K562 (cell line): ENCODE measurements around the gene SERAC1. TPM values are rescaled to one million over a fixed set of nuclear protein-coding genes. Genes with fewer than 3 reads are reported as not detected.
A peak's percentile ranks its signal among the peaks of the same experiment; 100 is the strongest.

ENCODE experiments used
- AFF4 ChIP-seq: sonication (generic); formaldehyde crosslinking; IDR thresholded peaks from 2 replicates; pipeline ENCODE4 v1.8.0; 2023; ENCODE audit warnings: mild to moderate bottlenecking, missing genetic modification reagents
- ERF ChIP-seq: fragments of 450-650 bp; formaldehyde crosslinking; IDR thresholded peaks from 2 replicates; pipeline ENCODE4 v1.4.0; 2020; ENCODE audit warnings: mild to moderate bottlenecking, mixed read lengths
- FOXK2 ChIP-seq, 2 experiments: fragments of 450-650 bp; IDR thresholded peaks in 1 of 2; conservative IDR thresholded peaks in 1 of 2; 2 replicates each; pipeline ENCODE4 v1.6.1; 2016; ENCODE audit warnings: low read depth in 2 of 2, mild to moderate bottlenecking in 1 of 2
- HBP1 ChIP-seq: fragments of 450-650 bp; formaldehyde crosslinking; IDR thresholded peaks from 2 replicates; pipeline ENCODE4 v1.4.0; 2022; ENCODE audit warnings: missing genetic modification characterization
- KAT7 ChIP-seq: sonication (generic); formaldehyde crosslinking; IDR thresholded peaks from 2 replicates; pipeline ENCODE4 v1.8.0; 2022; ENCODE audit warnings: missing genetic modification reagents, mild to moderate bottlenecking, borderline replicate concordance
- NCOA4 ChIP-seq: fragments of 450-650 bp; IDR thresholded peaks from 2 replicates; pipeline ENCODE4 v1.6.1; 2018; ENCODE audit warnings: mild to moderate bottlenecking; ENCODE audit not compliant: partially characterized antibody
- PHF20 ChIP-seq: fragments of 450-650 bp; IDR thresholded peaks from 2 replicates; pipeline ENCODE4 v1.6.1; 2018; ENCODE audit not compliant: partially characterized antibody
- POLR2G ChIP-seq: fragments of 200-400 bp; formaldehyde crosslinking; IDR thresholded peaks from 2 replicates; pipeline ENCODE4 v1.6.1; 2017; ENCODE audit warnings: low read depth, mild to moderate bottlenecking, antibody characterized with exemption, low read length, moderate library complexity
- PTBP1 ChIP-seq: fragments of 200-400 bp; formaldehyde crosslinking; IDR thresholded peaks from 2 replicates; pipeline ENCODE4 v1.6.1; 2017; ENCODE audit warnings: low read depth, low read length
- PTTG1 ChIP-seq: fragments of 450-650 bp; IDR thresholded peaks from 2 replicates; pipeline ENCODE4 v1.6.1; 2016; ENCODE audit warnings: low read depth, mild to moderate bottlenecking, missing genetic modification characterization, missing compliant biosample characterization
- SIN3A ChIP-seq, 2 experiments: fragments of 150-350 bp in 1 of 2; IDR thresholded peaks; 2 replicates each; pipeline ENCODE4 v1.6.1; 2011 to 2016; ENCODE audit warnings: borderline replicate concordance in 2 of 2, low read depth in 2 of 2, low read length in 2 of 2, mild to moderate bottlenecking in 2 of 2, moderate library complexity in 2 of 2; ENCODE audit not compliant: control insufficient read depth in 1 of 2
- TBP ChIP-seq: optimal IDR thresholded peaks from 2 replicates; pipeline ENCODE3; 2011; ENCODE audit warnings: low read depth, low read length, improper control_type of control experiment
- ZFP91 ChIP-seq: sonication (generic); formaldehyde crosslinking; IDR thresholded peaks from 2 replicates; pipeline ENCODE4 v1.8.0; 2022; ENCODE audit warnings: mild to moderate bottlenecking, missing genetic modification reagents
- ZNF23 ChIP-seq: fragments of 250-450 bp; sonication (Bioruptor Pico); IDR thresholded peaks from 2 replicates; pipeline ENCODE4 v1.4.0; 2020; ENCODE audit warnings: mild to moderate bottlenecking
- ZNF592 ChIP-seq: fragments of 450-650 bp; IDR thresholded peaks from 2 replicates; pipeline ENCODE4 v1.6.1; 2017; ENCODE audit warnings: antibody characterized with exemption, mild to moderate bottlenecking
- polyA plus RNA-seq, 8 experiments: library from polyadenylated mRNA; depleted of rRNA in 4 of 8; stranded (reverse) in 5 of 8; unstranded in 3 of 8; fragments of >200 nt; fragmentation: Nextera tagmentation in 2 of 8; fragmentation: Illumina TruSeq in 1 of 8; extraction: Ambion mirVana in 2 of 8; extraction: Trizol in 1 of 8; gene quantifications; 2 replicates each; pipeline versions ENCODE4 v1.2.1 to v1.2.3, GENCODE V29; 2011 to 2014; ENCODE audit warnings: inconsistent platforms in 1 of 8, missing spikeins in 1 of 8
- total RNA-seq, 7 experiments: library from RNA; depleted of rRNA in 6 of 7; stranded (reverse); fragments of >200 nt in 6 of 7; fragmentation: Illumina TruSeq in 2 of 7; extraction: Trizol in 2 of 7; gene quantifications; 2 replicates each; pipeline versions ENCODE4 v1.2.1 to v1.2.3, GENCODE V29; 2011 to 2021; ENCODE audit warnings: low replicate concordance in 1 of 7

Gene SERAC1
- total and polyA plus RNA-seq, 9 of the 15 experiments (the other 6 are each of a cell fraction or from before 2014, with no cell fraction given) = 1.8 to 6.2 (median 2.8) TPM

GRCh38 chr6:158213925-158214674 is 46.0 kb upstream of the SERAC1 start (continued):
- TF ChIP-seq AFF4 (CRISPR knock-in tag) = no peak
- TF ChIP-seq POLR2G = no peak
- TF ChIP-seq ZNF23 = 0 out of 2 replicates have a peak, but pooled peaks have one; percentile 23
- TF ChIP-seq PTTG1 = no peak
- TF ChIP-seq NCOA4 = no peak
- no peak for TF ChIP-seq KAT7
- no peak for TF ChIP-seq ZFP91
- no peak for TF ChIP-seq TBP
- TF ChIP-seq ZNF592 = no peak
- no peak for TF ChIP-seq SIN3A (IDR thresholded peaks at IDR 0.05; ENCODE audit: borderline replicate concordance in 2 of 2, control insufficient read depth in 1 of 2, low read depth in 2 of 2, low read length in 2 of 2)
- TF ChIP-seq HBP1 (CRISPR knock-in tag) = peak; percentile 77; the same call in 1 of the 2 replicates
- 0 out of 4 replicates have a peak, but pooled peaks of 1 of the 2 experiments have one; percentile 21 for TF ChIP-seq FOXK2 (conservative IDR thresholded peaks at IDR 0.05 in 1 of 2, IDR thresholded peaks at IDR 0.05 in 1 of 2; ENCODE audit: low read depth in 2 of 2)
- TF ChIP-seq PTBP1 = no peak
- peak; percentile 44; the same call in 1 of the 2 replicates for TF ChIP-seq ERF (CRISPR knock-in tag)
- no peak for TF ChIP-seq PHF20
